ENCODE results near the gene TFAP2C.

TFAP2C gene

DNA sequence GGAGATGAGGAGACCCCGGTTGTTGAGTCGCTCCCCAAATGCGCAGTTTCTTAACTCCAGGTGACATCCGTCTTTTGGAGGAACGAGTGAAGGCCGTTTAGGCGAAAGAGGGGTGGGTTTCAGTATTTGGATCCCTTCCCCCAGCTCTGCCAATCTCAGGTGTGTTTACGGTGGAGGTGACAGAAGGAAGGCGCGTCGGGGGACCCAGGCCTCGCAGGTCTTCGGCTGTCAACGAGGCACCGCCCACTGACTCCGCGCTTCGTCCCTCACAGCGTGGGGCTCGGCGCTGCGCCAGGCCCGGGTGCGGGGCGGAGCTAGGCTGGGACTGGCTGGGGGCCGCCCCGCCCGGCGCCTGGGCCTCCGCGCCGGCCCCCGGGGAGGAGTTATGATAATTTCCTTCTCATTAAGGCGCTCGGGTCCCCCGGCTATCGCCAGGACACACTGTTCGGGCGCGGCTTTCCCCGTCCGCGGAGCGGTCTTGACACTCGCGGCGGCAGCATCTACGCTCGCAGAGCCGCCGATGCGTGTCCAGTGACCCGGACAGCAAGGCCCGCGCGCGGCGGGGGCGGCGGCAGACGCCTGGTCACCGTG, at the start of gene TFAP2C:
TFAP2C (plus strand) TSS at position 434 of the 591 bp plus-strand sequence. CDS start 239 bp downstream, outside the sequence.
- no peak for FAIRE-seq

DNA sequence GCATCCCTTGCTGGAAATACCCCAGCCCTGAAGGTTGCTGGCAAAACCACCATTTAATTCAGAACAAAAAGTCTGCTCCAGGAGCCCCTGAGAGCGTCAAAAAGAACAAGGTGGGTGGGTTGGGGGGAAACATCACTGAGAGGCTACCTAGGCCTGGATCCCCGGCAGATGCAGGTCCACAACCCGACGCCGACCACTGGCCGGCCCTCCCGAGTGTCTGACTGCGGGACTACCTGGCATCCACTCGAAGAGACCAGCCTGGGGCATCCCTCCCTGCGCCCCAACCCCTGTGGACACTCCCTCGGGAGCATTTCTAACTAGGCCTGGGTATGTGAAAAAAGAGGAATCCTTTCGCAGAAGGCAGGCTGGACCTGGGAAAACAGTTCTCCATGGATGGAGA, 48.9 kb upstream of the TFAP2C start:
- FAIRE-seq = no peak

DNA sequence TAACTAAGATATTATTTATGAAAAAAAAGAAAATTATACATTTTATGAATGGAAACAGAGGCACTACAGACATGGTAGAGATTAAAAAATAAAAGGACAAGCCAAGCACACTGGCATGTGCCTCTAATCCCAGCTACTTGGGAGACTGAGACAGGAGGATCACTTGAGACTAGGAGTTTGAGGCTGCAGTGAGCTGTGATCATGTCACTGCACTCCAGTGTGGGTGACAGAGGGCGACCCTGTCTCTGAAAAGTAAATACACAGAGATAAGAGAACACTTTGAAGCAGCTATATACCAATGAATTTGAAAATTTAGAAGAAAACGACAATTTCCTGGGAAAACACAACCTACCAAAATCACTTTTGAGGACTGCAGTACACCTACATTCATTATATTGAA, 47.4 kb upstream of the TFAP2C start:
- no peak for FAIRE-seq

DNA sequence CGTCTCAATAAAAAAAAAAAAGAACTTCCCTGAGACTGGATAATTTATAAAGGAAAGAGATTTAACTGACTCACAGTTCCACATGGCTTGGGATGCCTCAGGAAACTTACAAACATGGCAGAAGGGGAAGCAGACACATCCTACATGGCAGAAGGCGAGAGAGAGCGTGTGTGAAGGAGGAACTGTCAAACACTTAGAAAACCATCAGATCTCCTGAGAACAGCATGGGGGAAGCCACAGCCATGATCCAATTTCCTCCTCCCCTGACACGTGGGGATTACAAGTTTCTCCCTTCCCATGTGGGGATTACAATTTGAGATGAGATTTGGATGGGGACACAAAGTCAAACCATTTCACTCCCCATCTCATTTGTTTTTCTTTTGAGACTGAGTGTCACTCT, 46.6 kb upstream of the TFAP2C start:
- no peak for FAIRE-seq

DNA sequence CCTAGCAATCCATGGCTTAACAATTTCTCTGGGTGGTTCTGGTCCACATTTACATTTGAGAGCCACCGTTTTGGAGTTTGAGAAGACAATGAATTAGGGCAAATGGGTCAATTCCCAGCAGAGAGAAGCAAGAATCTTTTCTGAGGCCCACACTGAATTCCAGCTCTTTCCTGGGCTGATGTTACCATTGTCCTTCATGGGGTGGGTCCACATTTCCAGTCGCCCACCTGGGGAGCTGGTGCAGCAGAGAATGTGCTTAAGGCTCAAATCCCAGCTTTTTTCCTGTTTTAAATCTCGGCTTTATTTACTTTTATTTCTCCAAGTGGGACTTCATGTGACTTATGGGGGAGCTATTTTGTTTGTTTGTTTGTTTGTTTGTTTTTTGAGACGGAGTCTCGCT, 44.2 kb upstream of the TFAP2C start:
- FAIRE-seq = no peak

DNA sequence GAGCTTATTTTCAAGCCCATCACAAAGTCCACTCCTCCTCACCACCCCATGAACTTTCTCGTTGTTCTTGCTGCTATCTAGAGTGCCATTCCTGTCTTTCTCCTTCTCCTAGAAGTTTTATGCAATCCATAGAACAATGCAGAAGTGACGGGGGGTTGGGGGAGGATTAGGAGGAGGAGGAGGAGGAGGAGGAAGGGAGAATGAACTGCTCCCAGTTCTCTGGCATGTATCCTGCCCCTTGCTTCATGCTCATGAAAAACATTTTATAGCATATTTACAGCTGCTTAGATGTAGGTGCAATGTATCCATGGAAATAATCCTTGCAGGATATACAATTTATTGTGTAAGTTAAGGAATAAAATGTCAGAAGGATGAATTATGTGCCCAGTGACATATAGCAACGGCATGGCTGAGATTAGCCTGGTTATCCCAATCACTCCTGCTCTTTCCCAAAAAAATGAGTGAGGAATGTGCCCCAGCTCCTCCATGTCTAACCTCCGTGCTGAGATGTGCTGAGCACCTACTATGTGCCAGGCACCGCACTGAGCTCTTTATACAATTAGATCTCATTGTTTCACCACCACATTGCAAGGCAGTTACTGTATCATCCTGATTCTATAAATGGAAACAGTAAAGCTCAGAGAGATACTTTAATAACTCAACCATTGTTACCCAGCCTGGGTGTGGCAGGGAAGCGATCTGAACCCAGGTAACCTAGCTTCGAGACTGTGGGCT, 41.6 kb upstream of the TFAP2C start:
- FAIRE-seq = no peak

DNA sequence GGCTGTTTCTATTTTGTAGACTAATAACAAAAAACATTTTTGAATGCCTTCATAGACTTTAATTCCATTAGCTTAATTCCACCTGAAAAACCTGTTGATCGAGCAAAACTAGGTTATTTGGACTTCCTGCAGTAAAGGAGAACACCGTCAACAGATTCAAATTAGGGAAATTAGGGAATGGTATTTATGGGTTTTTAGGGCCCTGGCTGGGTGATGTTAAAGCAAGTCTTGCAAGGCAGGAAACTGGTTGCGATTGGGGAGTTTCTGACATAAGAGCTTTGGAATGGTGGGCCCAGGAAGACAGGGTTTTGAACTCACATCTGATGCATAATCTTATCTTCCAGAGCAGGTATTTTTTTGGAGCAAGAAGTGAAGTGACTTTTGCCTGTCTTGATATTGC, 40.1 kb upstream of the TFAP2C start:
- FAIRE-seq = no peak

DNA sequence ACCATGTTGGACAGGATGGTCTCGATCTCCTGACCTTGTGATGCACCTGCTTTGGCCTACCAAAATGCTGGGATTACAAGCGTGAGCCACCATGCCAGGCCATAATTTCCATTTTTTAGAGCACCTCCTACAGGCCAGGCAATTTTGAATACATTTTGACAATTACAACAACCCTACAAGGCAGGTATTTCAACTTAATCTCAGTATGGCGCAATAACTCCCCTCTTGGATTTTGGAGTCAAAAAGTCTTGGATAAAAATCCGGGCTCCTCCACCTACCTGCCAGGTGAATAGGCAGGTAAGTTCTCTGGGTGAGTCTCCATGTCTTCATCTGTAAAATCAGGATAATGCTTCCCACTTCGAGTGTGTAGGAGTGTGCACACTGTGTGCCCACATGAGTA, 39.5 kb upstream of the TFAP2C start:
- FAIRE-seq = no peak

DNA sequence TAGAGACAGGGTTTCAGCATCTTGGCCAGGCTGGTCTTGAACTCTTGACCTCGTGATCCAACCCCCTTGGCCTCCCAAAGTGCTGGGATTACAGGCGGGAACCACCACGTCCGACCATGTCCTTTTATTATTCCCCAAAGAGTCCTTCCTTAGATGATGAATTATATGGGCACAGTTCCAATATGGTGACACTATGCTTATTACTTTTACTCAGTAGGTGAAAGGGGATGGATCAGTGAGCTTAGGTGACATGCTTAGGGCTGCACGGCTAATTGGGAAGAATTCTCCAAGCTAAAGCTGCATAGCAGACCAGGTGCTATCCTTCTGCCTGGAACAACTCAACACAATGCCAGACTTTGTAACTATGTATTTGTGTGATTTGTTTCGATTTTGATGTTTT, 38.2 kb upstream of the TFAP2C start:
- FAIRE-seq = no peak

DNA sequence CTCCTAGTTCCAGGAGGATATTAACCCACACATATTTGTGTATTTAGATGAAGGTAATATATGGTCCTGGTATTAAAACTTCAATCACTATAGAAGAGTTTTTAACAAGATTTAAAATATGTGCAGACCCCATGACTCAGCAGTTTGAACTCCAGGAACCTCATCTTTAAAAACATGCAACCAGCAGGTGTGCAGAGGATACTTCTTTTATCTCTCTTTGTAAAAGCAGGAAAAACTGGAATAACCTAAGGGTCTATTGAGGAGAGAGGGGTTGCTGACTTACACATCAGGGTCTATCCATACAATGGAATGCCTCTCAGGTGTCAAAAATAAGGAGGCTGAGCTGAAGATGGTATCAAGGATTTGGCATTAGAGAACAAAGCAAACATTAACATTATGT, 36.9 kb upstream of the TFAP2C start:
- no peak for FAIRE-seq

DNA sequence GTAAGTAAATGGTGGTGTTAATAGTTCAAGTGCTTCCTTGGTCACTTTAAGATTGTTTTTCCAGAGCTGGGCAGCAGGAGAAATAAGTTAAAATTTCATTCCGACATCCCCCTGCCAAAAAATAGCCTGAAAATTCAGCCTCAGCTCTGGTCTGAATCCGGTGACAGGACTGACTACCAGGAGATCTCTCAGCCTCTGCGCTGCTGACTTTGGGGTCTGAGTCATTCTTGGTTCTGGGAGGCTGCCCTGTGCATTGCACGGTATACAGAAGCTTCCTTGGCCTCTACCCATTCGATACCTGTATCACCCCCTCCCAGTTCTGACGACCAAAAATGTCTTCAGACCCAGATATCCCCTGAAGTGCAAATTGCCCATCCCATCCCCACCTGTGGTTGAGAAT, 36.3 kb upstream of the TFAP2C start:
- FAIRE-seq = no peak

DNA sequence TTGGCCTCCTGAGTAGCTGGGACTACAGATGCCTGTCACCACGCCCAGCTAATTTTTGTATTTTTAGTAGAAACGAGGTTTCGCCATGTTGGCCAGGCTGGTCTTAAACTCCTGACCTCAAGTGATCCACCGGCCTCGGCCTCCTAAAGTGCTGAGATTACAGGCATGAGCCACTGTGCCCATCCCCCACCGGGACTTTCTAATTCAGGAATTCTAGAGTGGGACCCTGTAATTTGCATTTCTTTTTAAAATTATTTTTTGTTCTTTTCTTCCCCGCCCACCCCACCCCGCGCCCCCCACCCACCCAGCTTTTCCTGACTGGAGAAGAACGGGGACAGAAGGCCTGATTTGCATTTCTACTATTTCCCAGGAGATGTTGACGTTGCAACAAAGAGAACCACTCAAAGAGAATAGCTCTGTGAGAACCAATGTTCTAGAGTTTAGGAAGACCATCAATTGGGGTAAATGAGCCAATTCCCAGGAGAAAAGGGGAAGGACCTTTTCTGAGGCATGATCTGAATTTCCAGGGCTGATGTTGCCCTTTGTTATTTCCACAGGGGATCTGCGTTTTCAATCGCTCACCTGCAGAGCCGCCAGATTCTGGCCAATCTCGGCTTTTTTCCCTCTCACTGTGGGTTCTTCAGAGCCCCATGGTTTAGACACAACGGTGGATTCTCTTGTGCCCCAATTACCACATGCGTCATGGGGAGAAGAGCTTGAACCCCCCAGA, 33.2 kb upstream of the TFAP2C start:
- no peak for FAIRE-seq

DNA sequence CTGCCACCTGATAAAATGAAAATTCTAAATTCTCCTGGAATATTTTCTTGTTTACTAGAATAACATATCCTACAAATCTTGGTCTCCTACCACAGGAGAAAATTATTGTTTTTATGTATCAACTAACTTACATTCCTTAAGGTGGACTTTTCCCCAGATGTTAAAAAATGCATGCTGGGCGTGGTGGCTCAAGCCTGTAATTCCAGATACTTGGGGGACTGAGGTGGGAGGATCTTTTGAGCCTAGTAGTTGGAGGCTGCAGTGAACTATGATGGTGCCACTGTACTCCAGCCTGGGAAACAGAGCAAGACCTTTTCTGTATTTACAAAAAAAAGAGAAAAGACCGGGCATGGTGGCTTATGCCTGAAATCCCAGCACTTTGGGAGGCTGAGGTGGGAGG, 27.9 kb upstream of the TFAP2C start:
- no peak for FAIRE-seq

DNA sequence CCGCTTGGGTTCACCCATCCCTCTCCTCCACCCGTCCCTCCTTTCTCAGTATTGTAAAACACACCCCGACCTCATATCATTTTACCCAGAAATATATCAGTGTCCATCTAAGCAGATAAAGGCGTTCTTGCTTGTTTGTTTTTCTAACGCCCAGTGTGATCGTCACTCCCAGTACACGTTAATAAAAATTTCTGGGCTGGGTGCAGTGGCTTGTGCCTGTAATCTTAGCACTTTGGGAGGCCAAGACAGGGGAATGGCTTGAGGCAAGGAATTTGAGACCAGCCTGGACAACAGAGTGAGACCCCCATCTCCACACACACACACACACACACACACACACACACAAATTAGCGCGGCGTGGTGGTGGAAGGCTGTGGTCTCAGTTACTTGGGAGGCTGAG, 24.4 kb upstream of the TFAP2C start:
- no peak for FAIRE-seq

DNA sequence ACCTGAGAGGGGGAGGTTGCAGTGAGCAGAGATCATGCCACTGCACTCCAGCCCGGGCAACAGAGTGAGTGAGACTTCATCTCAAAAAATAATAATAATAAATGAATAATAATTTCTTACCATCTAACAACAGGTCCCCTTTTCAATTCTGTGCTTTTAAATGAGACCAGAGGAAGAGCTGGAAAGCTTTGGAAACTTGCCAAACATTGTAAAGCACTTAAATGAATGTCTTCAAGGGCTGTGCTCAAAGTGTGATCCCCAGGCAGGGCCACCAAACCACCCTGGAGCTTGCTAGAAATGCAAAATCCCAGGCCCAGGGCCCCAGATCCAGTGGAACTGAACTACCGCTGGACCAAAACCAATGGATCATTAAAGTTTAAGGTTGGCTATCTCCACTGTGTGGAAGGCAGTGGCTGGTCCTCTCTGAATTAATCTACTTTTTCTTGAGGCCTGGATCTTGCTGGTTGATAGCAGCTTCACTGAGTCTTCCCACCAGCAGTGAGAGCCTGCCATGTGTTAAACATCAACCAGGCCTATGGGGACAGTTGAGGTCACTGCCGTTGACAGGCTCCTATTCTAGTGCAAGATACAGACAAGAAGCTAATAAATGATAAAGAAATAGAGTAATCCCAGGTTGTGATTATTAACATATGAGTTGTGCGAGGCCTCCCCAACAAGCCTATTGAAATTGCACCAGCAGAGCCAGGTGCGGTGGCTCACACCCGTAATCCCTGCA, 23.7 kb upstream of the TFAP2C start:
- FAIRE-seq = no peak

DNA sequence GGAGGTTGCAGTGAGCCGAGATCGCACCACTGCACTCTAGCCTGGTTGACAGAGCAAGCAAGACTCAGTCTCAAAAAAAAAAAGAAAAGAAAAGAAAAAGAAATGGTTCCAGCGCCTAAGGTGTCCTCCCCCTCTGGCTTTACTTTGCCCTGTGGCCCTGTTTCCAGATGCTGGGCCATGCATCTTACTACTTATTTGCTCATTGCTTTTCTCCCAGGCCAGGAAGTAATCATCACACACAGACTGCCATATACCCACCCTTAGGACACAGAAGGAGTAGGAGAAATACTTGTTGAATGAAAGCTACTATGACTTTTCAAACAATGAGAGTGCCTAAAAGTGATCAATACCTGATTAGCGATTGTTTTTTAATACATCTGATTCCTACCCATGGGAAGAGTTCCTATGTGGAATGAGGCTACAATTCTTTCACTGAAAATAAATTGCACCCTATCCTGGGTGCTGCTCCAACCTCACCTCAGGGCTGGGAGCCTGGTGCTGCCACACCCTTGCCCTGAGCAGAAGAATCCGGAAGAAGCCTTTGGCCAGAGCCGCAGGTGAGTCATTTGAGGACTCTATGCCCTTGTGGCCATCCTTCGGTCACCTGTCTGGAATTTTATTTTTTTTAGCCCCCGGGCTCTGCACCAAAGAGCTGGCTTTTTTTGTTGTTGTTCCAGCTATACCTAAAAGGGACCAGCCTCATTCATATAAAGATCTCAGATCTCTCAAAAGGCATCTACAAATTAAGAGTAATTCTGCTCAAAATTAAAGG, 22.7 kb upstream of the TFAP2C start:
- no peak for FAIRE-seq

DNA sequence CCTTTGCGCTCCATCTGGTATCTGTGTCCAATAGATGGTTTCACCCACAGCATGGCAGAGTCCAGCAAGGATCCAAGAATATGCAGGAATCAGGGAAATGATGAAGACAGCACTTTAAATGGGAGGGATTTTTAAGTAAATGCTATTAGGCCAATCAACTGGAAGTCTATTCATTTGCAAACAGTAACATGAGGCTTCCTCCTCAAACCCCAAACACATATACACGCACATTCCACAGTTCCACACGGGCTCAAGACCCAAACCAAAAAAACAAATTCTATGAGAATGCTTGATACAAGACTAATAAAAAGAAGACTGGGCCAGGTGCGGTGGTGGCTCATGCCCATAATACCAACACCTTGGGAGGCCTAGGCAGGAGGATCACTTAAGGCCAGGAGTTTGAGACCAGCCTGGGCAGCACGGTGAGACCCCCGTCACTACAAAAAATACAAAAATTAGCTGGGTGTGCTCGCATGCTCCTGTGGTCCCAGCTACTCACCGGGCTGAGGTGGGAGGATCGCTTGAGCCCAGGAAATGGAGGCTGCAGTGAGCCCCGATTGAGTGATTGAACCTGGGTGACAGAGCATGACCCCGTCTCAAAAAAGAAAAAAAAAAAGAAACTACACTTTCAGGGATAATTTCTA, 21.9 kb upstream of the TFAP2C start:
- no peak for FAIRE-seq

DNA sequence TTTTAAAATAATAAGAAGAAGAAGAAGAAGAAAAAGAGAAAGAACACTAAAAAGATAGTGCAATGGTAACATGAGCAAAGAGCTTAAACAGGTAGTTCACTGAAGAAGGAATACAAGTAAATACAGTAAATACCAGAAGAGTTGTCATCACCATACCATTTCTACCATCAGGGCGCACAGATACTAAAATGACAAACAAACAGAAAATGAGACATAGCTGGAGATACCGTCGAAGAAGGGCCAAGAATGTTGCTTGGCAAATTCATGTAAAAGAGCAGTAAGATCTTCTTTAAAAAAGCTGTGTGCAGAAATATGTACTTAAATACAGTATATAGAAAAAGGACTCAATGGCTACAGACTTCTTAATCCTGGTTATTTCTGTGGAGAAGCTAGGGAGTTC, 20.7 kb upstream of the TFAP2C start:
- FAIRE-seq = no peak

DNA sequence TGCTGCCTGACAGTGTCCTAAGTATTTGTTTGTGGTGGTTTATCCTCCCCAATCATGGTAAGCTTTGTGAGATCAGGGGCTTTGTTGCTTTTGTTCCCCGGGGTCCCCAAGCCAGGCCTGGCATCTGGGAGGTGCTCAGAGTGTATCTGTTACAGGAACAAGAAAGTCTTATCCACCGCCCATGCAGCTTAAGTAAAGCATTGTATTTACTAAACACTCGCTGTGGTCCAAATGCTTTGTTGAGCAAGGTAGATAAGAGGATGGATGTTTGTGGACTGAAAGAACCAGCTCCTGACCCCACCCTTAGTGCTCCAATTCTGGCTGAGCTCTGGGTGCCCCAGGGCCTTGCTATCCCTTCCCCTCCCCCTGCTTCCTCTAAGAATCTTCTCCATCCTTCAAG, 19.8 kb upstream of the TFAP2C start:
- no peak for FAIRE-seq

DNA sequence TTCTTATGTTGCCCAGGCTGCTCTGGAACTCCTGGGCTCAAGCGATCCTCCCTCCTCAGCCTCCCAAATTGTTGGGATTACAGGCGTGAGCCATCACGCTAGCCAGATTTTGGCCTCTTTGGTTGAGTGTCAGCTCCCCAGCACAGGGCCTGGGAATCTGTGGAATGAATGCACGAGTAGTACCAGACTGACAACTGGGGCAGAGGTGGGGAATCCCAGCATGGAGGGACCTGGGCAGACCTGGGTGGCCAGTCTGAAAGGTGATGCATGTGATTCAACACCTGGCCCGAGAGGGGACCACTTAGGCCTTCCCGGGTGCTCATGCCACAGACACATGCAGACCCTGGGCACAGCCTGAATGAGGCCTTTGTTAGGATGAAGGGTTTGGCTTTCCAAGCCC, 19.0 kb upstream of the TFAP2C start:
- no peak for FAIRE-seq

DNA sequence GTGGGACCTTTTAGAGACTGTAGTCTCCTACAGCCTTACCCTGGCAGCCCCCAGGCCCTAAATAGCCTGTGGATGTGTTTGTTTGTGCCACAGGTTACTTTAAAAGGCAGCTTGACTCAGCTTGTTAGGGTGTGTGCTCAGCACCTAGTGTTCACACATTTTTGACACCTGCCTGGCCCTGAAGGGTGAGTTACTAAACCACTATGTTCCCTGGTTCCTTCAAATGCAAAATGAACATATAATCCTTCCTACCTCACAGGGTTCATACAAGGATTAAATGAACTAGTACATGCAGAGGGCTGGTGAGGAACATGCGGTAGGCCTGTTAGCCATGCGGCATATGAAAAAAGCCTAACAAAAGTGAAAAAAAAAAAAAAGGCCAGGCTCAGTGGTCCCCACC, 14.9 kb upstream of the TFAP2C start:
- no peak for FAIRE-seq

DNA sequence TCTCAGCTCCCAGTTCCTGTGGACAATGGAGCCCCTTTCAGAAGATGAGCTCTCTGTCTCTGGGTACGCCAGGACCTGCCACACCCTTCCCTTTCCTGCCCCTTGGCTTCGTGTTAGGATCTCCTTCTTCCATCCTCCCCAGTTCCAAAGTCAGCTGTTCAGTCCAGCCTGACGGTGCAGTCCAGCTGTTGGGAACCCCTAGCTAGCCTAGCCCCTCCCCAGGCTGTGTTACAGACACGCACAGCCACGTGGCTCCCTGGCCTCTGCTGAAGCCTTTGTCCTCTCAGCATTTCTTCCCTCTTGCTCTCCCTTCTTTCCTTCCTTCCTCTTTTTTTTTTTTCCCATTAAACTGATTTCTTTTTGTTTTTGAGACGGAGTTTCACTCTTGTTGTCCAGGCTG, 12.4 kb upstream of the TFAP2C start:
- no peak for FAIRE-seq

All from colon (tissue), 2 donors.